Measurements from ENCODE around the gene SPANXA1.

GRCh38 chrX:141609111-141609510 lies 24.6 kb upstream of the SPANXA1 start:
- TF ChIP-seq CTCF (IDR thresholded peaks at IDR 0.05) (no peak), POLR2AphosphoS5 (IDR thresholded peaks at IDR 0.05; ENCODE audit: insufficient read depth in 1 of 2, low read depth in 1 of 2) (no peak), POLR2A (IDR thresholded peaks at IDR 0.05) (no peak)

Data from vagina (tissue), 2 donors.